ENCODE results near the gene TBC1D1. TPM values are rescaled to one million over a fixed set of nuclear protein-coding genes. Genes with fewer than 3 reads are reported as not detected.

Gene TBC1D1
- total RNA-seq, 1 donor from 2014 or later = 96.0 TPM

GRCh38 chr4:38090455-38091246 lies 199.8 kb downstream of the TBC1D1 start:
- Histone ChIP-seq H3K36me3 (peaks cover 0 to 11% of the 10 kb centered on the region in 2 donors), H3K9me3 (no peaks in the 10 kb centered on the region), H3K4me1 (peaks cover 17% of the 10 kb centered on the region), H3K27ac (no peak overlapping the region), H3K4me3 (no peak overlapping the region), H3K27me3 (no peaks in the 10 kb centered on the region)
- DNase-seq (ENCODE audit: extremely low spot score in 2 of 2) = no peak
- intact Hi-C loops (cut with DNase I) = no loop called here
- no peak for TF ChIP-seq POLR2AphosphoS5 (IDR thresholded peaks at IDR 0.05; ENCODE audit: insufficient read depth in 1 of 2, low read depth in 1 of 2)
- no peak for TF ChIP-seq POLR2A (IDR thresholded peaks at IDR 0.05)
- no peak for TF ChIP-seq CTCF (IDR thresholded peaks at IDR 0.05)

GRCh38 chr4:38091636-38092035 lies 200.8 kb downstream of the TBC1D1 start:
- no peak overlapping the region for H3K27ac ChIP-seq

DNA sequence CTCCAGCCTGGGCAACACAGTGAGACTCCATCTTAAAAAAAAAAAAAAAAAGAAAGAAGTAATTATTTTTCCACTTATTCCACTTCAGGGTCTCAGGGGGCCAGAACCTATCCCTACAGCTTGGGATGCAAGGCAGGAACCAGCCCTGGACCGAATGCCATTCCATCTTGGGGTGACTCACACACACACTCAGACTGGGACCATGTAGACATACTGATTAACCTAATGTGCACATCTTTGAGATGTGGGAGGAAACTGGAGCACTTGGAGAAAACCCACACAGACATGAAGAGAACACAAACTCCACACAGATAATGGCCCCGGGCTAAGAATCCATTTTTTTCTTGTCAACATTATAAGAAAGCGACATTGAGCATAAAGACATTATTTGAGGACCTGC lies 201.8 kb downstream of the TBC1D1 start:
- no peak for TF ChIP-seq CTCF (IDR thresholded peaks at IDR 0.05)
- TF ChIP-seq POLR2A (IDR thresholded peaks at IDR 0.05) = no peak
- no peak for TF ChIP-seq POLR2AphosphoS5 (IDR thresholded peaks at IDR 0.05; ENCODE audit: insufficient read depth in 1 of 2, low read depth in 1 of 2)
- Histone ChIP-seq H3K4me3 (no peak overlapping the region), H3K27me3 (no peaks in the 10 kb centered on the region), H3K4me1 (peaks cover 10% of the 10 kb centered on the region), H3K27ac (no peak overlapping the region), H3K36me3 (peaks cover 0 to 19% of the 10 kb centered on the region in 2 donors), H3K9me3 (no peaks in the 10 kb centered on the region)
- no peak for DNase-seq (ENCODE audit: extremely low spot score in 2 of 2)
- intact Hi-C loops (cut with DNase I) = no loop called here

More at GRCh38 chr4:38091636-38092035, 200.8 kb downstream of the TBC1D1 start:
- TF ChIP-seq POLR2A (IDR thresholded peaks at IDR 0.05) (no peak), POLR2AphosphoS5 (IDR thresholded peaks at IDR 0.05; ENCODE audit: insufficient read depth in 1 of 2, low read depth in 1 of 2) (no peak), CTCF (IDR thresholded peaks at IDR 0.05) (no peak)
- no peak for DNase-seq (ENCODE audit: extremely low spot score in 2 of 2)
- Histone ChIP-seq H3K4me1 (peaks cover 10% of the 10 kb centered on the region), H3K36me3 (peaks cover 0 to 19% of the 10 kb centered on the region in 2 donors), H3K4me3 (no peak overlapping the region), H3K9me3 (no peaks in the 10 kb centered on the region), H3K27me3 (no peaks in the 10 kb centered on the region)
- intact Hi-C loops (cut with DNase I) = no loop called here

- Histone ChIP-seq H3K36me3 (peaks cover 0 to 19% of the 10 kb centered on the region in 2 donors), H3K4me3 (no peak overlapping the region), H3K27me3 (no peaks in the 10 kb centered on the region), H3K27ac (no peak overlapping the region), H3K4me1 (peaks cover 12% of the 10 kb centered on the region), H3K9me3 (no peaks in the 10 kb centered on the region)
- intact Hi-C loops (cut with DNase I) = no loop called here
- no peak for DNase-seq (ENCODE audit: extremely low spot score in 2 of 2)
- no peak for TF ChIP-seq CTCF (IDR thresholded peaks at IDR 0.05)
- no peak for TF ChIP-seq POLR2AphosphoS5 (IDR thresholded peaks at IDR 0.05; ENCODE audit: insufficient read depth in 1 of 2, low read depth in 1 of 2)
- TF ChIP-seq POLR2A (IDR thresholded peaks at IDR 0.05) = no peak
These were observed 203.5 kb downstream of the TBC1D1 start for GRCh38 chr4:38094419-38094818.

GRCh38 chr4:38095691-38096090 lies 204.8 kb downstream of the TBC1D1 start:
- Histone ChIP-seq H3K27ac (no peak overlapping the region), H3K36me3 (peaks cover 0 to 9% of the 10 kb centered on the region in 2 donors), H3K27me3 (no peaks in the 10 kb centered on the region), H3K4me1 (peaks cover 25% of the 10 kb centered on the region), H3K4me3 (no peak overlapping the region), H3K9me3 (no peaks in the 10 kb centered on the region)
- intact Hi-C loops (cut with DNase I) = no loop called here
- TF ChIP-seq POLR2A (IDR thresholded peaks at IDR 0.05) = no peak
- no peak for TF ChIP-seq CTCF (IDR thresholded peaks at IDR 0.05)
- no peak for TF ChIP-seq POLR2AphosphoS5 (IDR thresholded peaks at IDR 0.05; ENCODE audit: insufficient read depth in 1 of 2, low read depth in 1 of 2)
- no peak for DNase-seq (ENCODE audit: extremely low spot score in 2 of 2)

Data from vagina (tissue), 2 donors.